ENCODE measurements around the gene TCHHL1.
"Not testable (repeated sequence)": the region's sequence is repeated elsewhere in the genome, so short reads cannot be mapped to it uniquely, and the experiment has no call there.

TCHHL1 gene

GRCh38 chr1:152107031-152107983 is 18.4 kb upstream of the TCHHL1 start:
- H3K4me3 ChIP-seq (ENCODE audit: low read depth, low read length), result no peak overlapping the region

GRCh38 chr1:152104854-152105253 is 16.0 kb upstream of the TCHHL1 start:
- Histone ChIP-seq H3K9me3 (no peaks in the 10 kb centered on the region), H3K36me3 (no peaks in the 10 kb centered on the region), H3K4me1 (no peaks in the 10 kb centered on the region), H3K4me3 (ENCODE audit: low read depth, low read length) (no peak overlapping the region), H3K27me3 (peaks cover 65% of the 10 kb centered on the region)
- DNase-seq, result no peak
- TF ChIP-seq CTCF (IDR thresholded peaks at IDR 0.05; ENCODE audit: low read depth, low read length), result no peak

More at GRCh38 chr1:152107031-152107983, 18.4 kb upstream of the TCHHL1 start:
- no peaks in the 10 kb centered on the region for H3K36me3 ChIP-seq
- DNase-seq, result no peak
- H3K27me3 ChIP-seq, result peaks cover 63% of the 10 kb centered on the region
- TF ChIP-seq CTCF (IDR thresholded peaks at IDR 0.05; ENCODE audit: low read depth, low read length), result no peak
- H3K9me3 ChIP-seq, result no peaks in the 10 kb centered on the region
- no peaks in the 10 kb centered on the region for H3K4me1 ChIP-seq

- Histone ChIP-seq H3K36me3 (no peaks in the 10 kb centered on the region), H3K27me3 (peaks cover 27% of the 10 kb centered on the region), H3K9me3 (no peaks in the 10 kb centered on the region), H3K4me1 (no peaks in the 10 kb centered on the region), H3K4me3 (ENCODE audit: low read depth, low read length) (no peak overlapping the region)
- no peak for TF ChIP-seq CTCF (IDR thresholded peaks at IDR 0.05; ENCODE audit: low read depth, low read length)
- DNase-seq, result no peak
These were observed 8.1 kb upstream of the TCHHL1 start for GRCh38 chr1:152096931-152097330.

- Histone ChIP-seq H3K27me3 (peaks cover 17% of the 10 kb centered on the region), H3K9me3 (no peaks in the 10 kb centered on the region), H3K36me3 (no peaks in the 10 kb centered on the region), H3K4me1 (no peaks in the 10 kb centered on the region), H3K4me3 (ENCODE audit: low read depth, low read length) (no peak overlapping the region)
- no peak for DNase-seq
- TF ChIP-seq CTCF (IDR thresholded peaks at IDR 0.05; ENCODE audit: low read depth, low read length), result no peak
These were observed 2.1 kb downstream of the TCHHL1 start for GRCh38 chr1:152086760-152087159.

- Histone ChIP-seq H3K4me3 (ENCODE audit: low read depth, low read length) (no peak overlapping the region), H3K36me3 (no peaks in the 10 kb centered on the region), H3K9me3 (no peaks in the 10 kb centered on the region), H3K27me3 (peaks cover 28% of the 10 kb centered on the region), H3K4me1 (no peaks in the 10 kb centered on the region)
- TF ChIP-seq CTCF (IDR thresholded peaks at IDR 0.05; ENCODE audit: low read depth, low read length), result no peak
- no peak for DNase-seq
These were observed 4.0 kb downstream of the TCHHL1 start for GRCh38 chr1:152084853-152085252.

GRCh38 chr1:152081026-152081425 is 7.8 kb downstream of the TCHHL1 start:
- not testable (repeated sequence) for H3K36me3 ChIP-seq; H3K4me3 ChIP-seq (ENCODE audit: low read depth, low read length); H3K4me1 ChIP-seq; H3K9me3 ChIP-seq; DNase-seq
- H3K27me3 ChIP-seq, result peaks cover 52% of the 10 kb centered on the region

GRCh38 chr1:152080494-152080893 is 8.4 kb downstream of the TCHHL1 start:
- not testable (repeated sequence) for H3K4me1 ChIP-seq; H3K9me3 ChIP-seq; DNase-seq; H3K36me3 ChIP-seq; H3K4me3 ChIP-seq (ENCODE audit: low read depth, low read length)
- peaks cover 54% of the 10 kb centered on the region for H3K27me3 ChIP-seq
